ENCODE measurements around the gene SLC13A3.

DNA sequence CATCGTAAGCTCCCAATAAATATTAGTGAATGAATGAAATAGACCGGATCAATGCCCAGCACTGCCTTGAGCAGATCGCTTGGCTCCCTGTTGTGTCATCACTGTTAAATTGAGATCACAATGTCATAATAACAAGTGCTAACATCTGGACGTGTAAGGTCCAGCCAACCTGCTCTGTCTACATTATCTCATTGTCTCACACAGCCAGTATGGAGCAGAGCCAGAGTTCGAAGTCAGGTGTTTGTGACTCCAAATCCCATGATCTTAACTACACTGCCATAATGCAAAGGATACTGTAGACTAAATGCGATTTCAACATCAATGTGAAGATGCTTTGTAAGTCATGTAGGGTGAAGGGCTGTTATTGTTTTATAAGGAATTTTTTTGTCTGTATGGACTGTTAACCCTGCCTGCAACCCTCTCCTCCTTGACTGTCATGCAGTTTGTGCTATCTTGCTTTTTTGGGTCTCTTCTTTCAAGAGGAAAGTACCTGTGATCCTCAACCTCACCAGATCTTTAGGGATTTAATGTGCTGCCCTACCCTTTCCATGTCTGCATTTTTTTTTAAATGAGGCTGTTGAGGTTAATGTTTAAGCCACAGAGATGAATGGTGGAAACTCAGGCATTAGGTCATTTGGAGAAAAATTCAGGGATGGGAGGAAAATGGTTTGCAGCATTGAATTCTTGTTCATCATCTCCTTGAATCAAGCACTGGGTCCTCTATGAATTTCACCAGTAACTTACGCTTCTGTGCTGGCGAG lies 51.9 kb downstream of the SLC13A3 start:
- TF ChIP-seq, protein P1, sequence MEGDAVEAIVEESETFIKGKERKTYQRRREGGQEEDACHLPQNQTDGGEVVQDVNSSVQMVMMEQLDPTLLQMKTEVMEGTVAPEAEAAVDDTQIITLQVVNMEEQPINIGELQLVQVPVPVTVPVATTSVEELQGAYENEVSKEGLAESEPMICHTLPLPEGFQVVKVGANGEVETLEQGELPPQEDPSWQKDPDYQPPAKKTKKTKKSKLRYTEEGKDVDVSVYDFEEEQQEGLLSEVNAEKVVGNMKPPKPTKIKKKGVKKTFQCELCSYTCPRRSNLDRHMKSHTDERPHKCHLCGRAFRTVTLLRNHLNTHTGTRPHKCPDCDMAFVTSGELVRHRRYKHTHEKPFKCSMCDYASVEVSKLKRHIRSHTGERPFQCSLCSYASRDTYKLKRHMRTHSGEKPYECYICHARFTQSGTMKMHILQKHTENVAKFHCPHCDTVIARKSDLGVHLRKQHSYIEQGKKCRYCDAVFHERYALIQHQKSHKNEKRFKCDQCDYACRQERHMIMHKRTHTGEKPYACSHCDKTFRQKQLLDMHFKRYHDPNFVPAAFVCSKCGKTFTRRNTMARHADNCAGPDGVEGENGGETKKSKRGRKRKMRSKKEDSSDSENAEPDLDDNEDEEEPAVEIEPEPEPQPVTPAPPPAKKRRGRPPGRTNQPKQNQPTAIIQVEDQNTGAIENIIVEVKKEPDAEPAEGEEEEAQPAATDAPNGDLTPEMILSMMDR (IDR thresholded peaks at IDR 0.05; ENCODE audit: low read depth, low read length, poor library complexity, severe bottlenecking), result no peak
- no peak for TF ChIP-seq EZH2phosphoT487 (IDR thresholded peaks at IDR 0.05; ENCODE audit: borderline replicate concordance, low read length)

All from DOHH2 (cell line).